HepG2 (cell line): Measurements from ENCODE around the gene PDPK1. TPM values are rescaled to one million over a fixed set of nuclear protein-coding genes. Genes with fewer than 3 reads are reported as not detected.

Source experiments
- ATAC-seq: fragments of 200-7000 bp; cut with Tn5 transposase; 3 replicates; pipeline ENCODE4 v1.9.1; 2020; ENCODE audit warnings: mild to moderate bottlenecking, moderate library complexity
- BruUV-seq: library from RNA; stranded (reverse); fragments of 400-500 nt; replicated peaks from 2 replicates; lab custom pipeline; 2021; lab: Mats Ljungman, UMichigan
- CTCF ChIA-PET: fragments of 300-600 bp; formaldehyde crosslinking; extraction: SDS; loops from one replicate; lab custom pipeline; 2021; ENCODE audit warnings: low total read pairs, inconsistent platforms, low intra/inter-chr PET ratio; lab: Yijun Ruan, JAX
- POLR2A ChIA-PET: fragments of 350-600 bp; sonication (Branson Sonifier 250); formaldehyde crosslinking; loops from one replicate; lab custom pipeline; 2020; ENCODE audit warnings: antibody characterized with exemption, inconsistent platforms; lab: Yijun Ruan, JAX
- DNase-seq: peaks from one replicate; pipeline ENCODE4 v3.0.0-alpha.2; 2015; ENCODE audit warnings: low spot score
- FAIRE-seq: peaks from 3 replicates; lab custom pipeline; 2011; peaks lifted over from hg19 to GRCh38; lab: Jason Lieb, UNC
- H2AFZ ChIP-seq: one replicate; pipeline ENCODE4 v1.6.1; 2011; ENCODE audit warnings: low read length, inconsistent platforms
- H3K27ac ChIP-seq: fragments of 300-600 bp; 3 replicates; pipeline ENCODE4 v1.8.0; 2011; ENCODE audit warnings: mixed run types, mild to moderate bottlenecking, mixed read lengths, low read length, inconsistent platforms; ENCODE audit not compliant: insufficient read depth; ENCODE audit errors: extremely low read length
- H3K27me3 ChIP-seq, 2 experiments: fragments of 200-600 bp in 1 of 2; 2 replicates in 1 of 2; 3 replicates in 1 of 2; pipeline versions ENCODE4 v1.6.0 to v1.8.0; 2011; ENCODE audit warnings: low read length in 2 of 2, mild to moderate bottlenecking in 2 of 2, moderate library complexity in 2 of 2, inconsistent platforms in 1 of 2; ENCODE audit not compliant: insufficient read depth in 2 of 2, control insufficient read depth in 1 of 2
- H3K36me3 ChIP-seq, 2 experiments: fragments of 200-600 bp in 1 of 2; replicated peaks in 1 of 2; 2 replicates in 1 of 2; 3 replicates in 1 of 2; pipeline versions ENCODE4 v1.5.1 to v1.8.0; 2011; ENCODE audit warnings: low read length in 2 of 2, inconsistent platforms in 1 of 2; ENCODE audit not compliant: insufficient read depth in 2 of 2, control insufficient read depth in 1 of 2
- H3K4me1 ChIP-seq: 2 replicates; pipeline ENCODE4 v1.5.1; 2012; ENCODE audit warnings: low read length, inconsistent platforms; ENCODE audit not compliant: insufficient read depth
- H3K4me2 ChIP-seq: 2 replicates; pipeline ENCODE4 v1.6.0; 2011; ENCODE audit warnings: low read depth, low read length, inconsistent platforms
- H3K4me3 ChIP-seq, 3 experiments: fragments of 200-600 bp in 1 of 3; sonication (generic), shearing (Covaris generic) in 1 of 3; replicated peaks in 1 of 3; 2 replicates each; pipeline ENCODE4 v1.5.1; 2011 to 2016; ENCODE audit warnings: low read length in 3 of 3, inconsistent platforms in 2 of 3, low read depth in 2 of 3, mild to moderate bottlenecking in 2 of 3, control low read depth in 1 of 3, mixed read lengths in 1 of 3; ENCODE audit not compliant: insufficient read depth in 1 of 3
- H3K79me2 ChIP-seq: one replicate; pipeline ENCODE4 v1.6.1; 2011; ENCODE audit warnings: low read length, inconsistent platforms; ENCODE audit not compliant: insufficient read depth
- H3K9ac ChIP-seq: 2 replicates; pipeline ENCODE4 v1.6.0; 2011; ENCODE audit warnings: mild to moderate bottlenecking, low read depth, low read length, inconsistent platforms; ENCODE audit not compliant: insufficient read depth
- H3K9me3 ChIP-seq: 2 replicates; pipeline ENCODE4 v1.5.1; 2012; ENCODE audit warnings: mild to moderate bottlenecking, low read length
- H4K20me1 ChIP-seq: 2 replicates; pipeline ENCODE4 v1.6.0; 2011; ENCODE audit warnings: inconsistent platforms, mild to moderate bottlenecking, low read length, moderate library complexity; ENCODE audit not compliant: insufficient read depth
- ATF7 ChIP-seq, 2 experiments: fragments of 450-650 bp in 1 of 2; sonication (generic) in 1 of 2; formaldehyde crosslinking in 1 of 2; IDR thresholded peaks; 2 replicates each; pipeline versions ENCODE4 v1.4.0 to v1.6.1; 2016 to 2020; ENCODE audit warnings: antibody characterized with exemption in 1 of 2, mild to moderate bottlenecking in 1 of 2, missing genetic modification reagents in 1 of 2
- CHD4 ChIP-seq: fragments of 200-600 bp; sonication (generic); IDR thresholded peaks from 2 replicates; pipeline ENCODE4 v1.7.0; 2017; ENCODE audit warnings: mild to moderate bottlenecking, low read length, borderline replicate concordance
- ISL2 ChIP-seq: sonication (generic); formaldehyde crosslinking; IDR thresholded peaks from 2 replicates; pipeline ENCODE4 v1.5.0; 2020; ENCODE audit warnings: missing genetic modification reagents
- MBD4 ChIP-seq: IDR thresholded peaks from 2 replicates; pipeline ENCODE4 v1.6.1; 2012; ENCODE audit warnings: low read length, inconsistent platforms, borderline replicate concordance
- NR0B2 ChIP-seq: sonication (generic); formaldehyde crosslinking; IDR thresholded peaks from 2 replicates; pipeline ENCODE4 v1.4.0; 2020; ENCODE audit warnings: mild to moderate bottlenecking, missing genetic modification reagents
- PHB2 ChIP-seq: fragments of 450-650 bp; IDR thresholded peaks from 2 replicates; pipeline ENCODE4 v1.6.1; 2018; ENCODE audit not compliant: partially characterized antibody
- ZFY ChIP-seq: sonication (generic); formaldehyde crosslinking; IDR thresholded peaks from 2 replicates; pipeline ENCODE4 v1.4.0; 2020; ENCODE audit warnings: missing genetic modification reagents
- ZNF232 ChIP-seq: sonication (generic); formaldehyde crosslinking; IDR thresholded peaks from 2 replicates; pipeline ENCODE4 v1.4.0; 2020; ENCODE audit warnings: missing genetic modification reagents, borderline replicate concordance
- ZNF263 ChIP-seq: sonication (generic); formaldehyde crosslinking; IDR thresholded peaks from 2 replicates; pipeline ENCODE4 v1.4.0; 2020; ENCODE audit warnings: missing genetic modification reagents
- ZNF570 ChIP-seq: sonication (generic); formaldehyde crosslinking; IDR thresholded peaks from 2 replicates; pipeline ENCODE4 v1.4.0; 2020; ENCODE audit warnings: mild to moderate bottlenecking, missing genetic modification reagents, borderline replicate concordance
- ZNF574 ChIP-seq: sonication (generic); formaldehyde crosslinking; IDR thresholded peaks from 2 replicates; pipeline ENCODE4 v1.4.0; 2020; ENCODE audit warnings: missing genetic modification reagents
- ZNF629 ChIP-seq: sonication (generic); formaldehyde crosslinking; conservative IDR thresholded peaks from 2 replicates; pipeline ENCODE4 v1.5.0; 2020; ENCODE audit warnings: missing genetic modification reagents
- WGBS: methylation state at CpG from one replicate; pipeline ENCODE4 v1.1.6; 2017; ENCODE audit warnings: low lambda C conversion rate; 5-methylcytosine and 5-hydroxymethylcytosine counted together
- in situ Hi-C: cut with HindIII; loops from 2 replicates; pipeline ENCODE4 v1.10.0; 2017; ENCODE audit warnings: low pct_unique_long_range_greater_than_20kb; ENCODE audit not compliant: extremely low pct_ligation_motif_present
- intact Hi-C: fragments of 100-400 bp; cut with micrococcal nuclease; formaldehyde crosslinking; loops from one replicate; pipeline ENCODE4 v1.10.0; 2022; ENCODE audit not compliant: unreplicated experiment
- polyA plus RNA-seq, 8 experiments: library from polyadenylated mRNA; depleted of rRNA in 3 of 8; stranded (reverse) in 7 of 8; unstranded in 1 of 8; fragments of >200 nt; fragmentation: Illumina TruSeq in 4 of 8; extraction: Trizol in 4 of 8; gene quantifications; 2 replicates each; pipeline versions ENCODE4 v1.2.1 to v1.2.3, GENCODE V29; 2011 to 2016; ENCODE audit warnings: low read depth in 4 of 8, missing spikeins in 1 of 8, mixed read lengths in 1 of 8; ENCODE audit not compliant: insufficient read depth in 1 of 8
- total RNA-seq, 5 experiments: library from RNA; depleted of rRNA; stranded (reverse); fragments of >200 nt; fragmentation: Illumina TruSeq; extraction: Trizol; gene quantifications; 2 replicates each; pipeline ENCODE4 v1.2.3, GENCODE V29; 2016; ENCODE audit warnings: low read depth in 1 of 5
- TF ChIP-seq, protein P1 (sequence below): sonication (generic); formaldehyde crosslinking; IDR thresholded peaks from 2 replicates; pipeline ENCODE4 v1.4.0; 2020; ENCODE audit warnings: missing genetic modification reagents
- TF ChIP-seq, protein P2 (sequence below): sonication (generic); formaldehyde crosslinking; IDR thresholded peaks from 2 replicates; pipeline ENCODE4 v1.5.0; 2020; ENCODE audit warnings: mild to moderate bottlenecking, missing genetic modification reagents

PDPK1 gene
- total and polyA plus RNA-seq, 2 of the 13 experiments (the other 11 are each of a cell fraction or from before 2014, with no cell fraction given): 59.6 to 129 TPM

GRCh38 chr16:2535625-2536013 lies 2.2 kb upstream of the PDPK1 start:
- WGBS: 23% methylated on average over 8 of the region's 9 CpGs
- intact Hi-C loops (no loop called here), in situ Hi-C loops (no loop called here)
- no TSS peak for BruUV-seq
- peaks cover 0 to 3% of the 10 kb centered on the region in 2 experiments; a peak in 1 of 5 replicates for H3K36me3 ChIP-seq
- H3K27ac ChIP-seq: peak overlapping the region; percentile 63
- peaks cover 71% of the 10 kb centered on the region for H3K4me1 ChIP-seq
- 0 out of 2 replicates have a peak, but pooled peaks cover 3% of the 10 kb centered on the region for H4K20me1 ChIP-seq
- DNase-seq (no peak), ATAC-seq (no peak), FAIRE-seq (no peak)
- H3K27me3 ChIP-seq: no peaks in the 10 kb centered on the region
- peak overlapping the region; percentile 68 for H3K4me2 ChIP-seq
- peak overlapping the region; percentile 12 to 56 (median 40); a peak in 4 of 6 replicates for H3K4me3 ChIP-seq
- no peaks in the 10 kb centered on the region for H3K9me3 ChIP-seq
- H3K79me2 ChIP-seq: peaks cover 18% of the 10 kb centered on the region
- no peak overlapping the region for H2AFZ ChIP-seq
- H3K9ac ChIP-seq: peak overlapping the region; percentile 44; the same call in 1 of the 2 replicates
- POLR2A ChIA-PET: interaction anchor here (1.0 to 3.0 kb wide), 5 partner anchors 11 to 61 kb away, joined by 4 to 17 read pairs (median 4); partner anchors contain the start of genes AMDHD2, ATP6V0C and TBC1D24
- CTCF ChIA-PET: no interaction called here
- TF ChIP-seq CHD4: no peak
- TF ChIP-seq, protein P1, sequence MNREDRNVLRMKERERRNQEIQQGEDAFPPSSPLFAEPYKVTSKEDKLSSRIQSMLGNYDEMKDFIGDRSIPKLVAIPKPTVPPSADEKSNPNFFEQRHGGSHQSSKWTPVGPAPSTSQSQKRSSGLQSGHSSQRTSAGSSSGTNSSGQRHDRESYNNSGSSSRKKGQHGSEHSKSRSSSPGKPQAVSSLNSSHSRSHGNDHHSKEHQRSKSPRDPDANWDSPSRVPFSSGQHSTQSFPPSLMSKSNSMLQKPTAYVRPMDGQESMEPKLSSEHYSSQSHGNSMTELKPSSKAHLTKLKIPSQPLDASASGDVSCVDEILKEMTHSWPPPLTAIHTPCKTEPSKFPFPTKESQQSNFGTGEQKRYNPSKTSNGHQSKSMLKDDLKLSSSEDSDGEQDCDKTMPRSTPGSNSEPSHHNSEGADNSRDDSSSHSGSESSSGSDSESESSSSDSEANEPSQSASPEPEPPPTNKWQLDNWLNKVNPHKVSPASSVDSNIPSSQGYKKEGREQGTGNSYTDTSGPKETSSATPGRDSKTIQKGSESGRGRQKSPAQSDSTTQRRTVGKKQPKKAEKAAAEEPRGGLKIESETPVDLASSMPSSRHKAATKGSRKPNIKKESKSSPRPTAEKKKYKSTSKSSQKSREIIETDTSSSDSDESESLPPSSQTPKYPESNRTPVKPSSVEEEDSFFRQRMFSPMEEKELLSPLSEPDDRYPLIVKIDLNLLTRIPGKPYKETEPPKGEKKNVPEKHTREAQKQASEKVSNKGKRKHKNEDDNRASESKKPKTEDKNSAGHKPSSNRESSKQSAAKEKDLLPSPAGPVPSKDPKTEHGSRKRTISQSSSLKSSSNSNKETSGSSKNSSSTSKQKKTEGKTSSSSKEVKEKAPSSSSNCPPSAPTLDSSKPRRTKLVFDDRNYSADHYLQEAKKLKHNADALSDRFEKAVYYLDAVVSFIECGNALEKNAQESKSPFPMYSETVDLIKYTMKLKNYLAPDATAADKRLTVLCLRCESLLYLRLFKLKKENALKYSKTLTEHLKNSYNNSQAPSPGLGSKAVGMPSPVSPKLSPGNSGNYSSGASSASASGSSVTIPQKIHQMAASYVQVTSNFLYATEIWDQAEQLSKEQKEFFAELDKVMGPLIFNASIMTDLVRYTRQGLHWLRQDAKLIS: no peak
- no peak for TF ChIP-seq PHB2
- TF ChIP-seq ZFY (CRISPR knock-in tag): peak; percentile 48; the same call in 1 of the 2 replicates
- peak; percentile 44; the same call in 1 of the 2 replicates for TF ChIP-seq ZNF232
- TF ChIP-seq, protein P2, sequence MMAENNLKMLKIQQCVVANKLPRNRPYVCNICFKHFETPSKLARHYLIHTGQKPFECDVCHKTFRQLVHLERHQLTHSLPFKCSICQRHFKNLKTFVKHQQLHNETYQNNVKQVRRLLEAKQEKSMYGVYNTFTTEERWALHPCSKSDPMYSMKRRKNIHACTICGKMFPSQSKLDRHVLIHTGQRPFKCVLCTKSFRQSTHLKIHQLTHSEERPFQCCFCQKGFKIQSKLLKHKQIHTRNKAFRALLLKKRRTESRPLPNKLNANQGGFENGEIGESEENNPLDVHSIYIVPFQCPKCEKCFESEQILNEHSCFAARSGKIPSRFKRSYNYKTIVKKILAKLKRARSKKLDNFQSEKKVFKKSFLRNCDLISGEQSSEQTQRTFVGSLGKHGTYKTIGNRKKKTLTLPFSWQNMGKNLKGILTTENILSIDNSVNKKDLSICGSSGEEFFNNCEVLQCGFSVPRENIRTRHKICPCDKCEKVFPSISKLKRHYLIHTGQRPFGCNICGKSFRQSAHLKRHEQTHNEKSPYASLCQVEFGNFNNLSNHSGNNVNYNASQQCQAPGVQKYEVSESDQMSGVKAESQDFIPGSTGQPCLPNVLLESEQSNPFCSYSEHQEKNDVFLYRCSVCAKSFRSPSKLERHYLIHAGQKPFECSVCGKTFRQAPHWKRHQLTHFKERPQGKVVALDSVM (CRISPR knock-in tag): 0 out of 2 replicates have a peak, but pooled peaks have one; percentile 8
- TF ChIP-seq ZNF629 (CRISPR knock-in tag): no peak
- 0 out of 2 replicates have a peak, but pooled peaks have one; percentile 22 for TF ChIP-seq ISL2 (CRISPR knock-in tag)
- TF ChIP-seq ZNF570: no peak
- TF ChIP-seq NR0B2 (CRISPR knock-in tag): no peak
- no peak for TF ChIP-seq ATF7 (IDR thresholded peaks at IDR 0.05)
- TF ChIP-seq ATF7 (CRISPR knock-in tag; IDR thresholded peaks at IDR 0.05): no peak
- TF ChIP-seq MBD4: no peak
- 0 out of 2 replicates have a peak, but pooled peaks have one; percentile 14 for TF ChIP-seq ZNF263
- no peak for TF ChIP-seq ZNF574
